K562 (cell line): ENCODE measurements around the gene LGR6. TPM values are rescaled to one million over a fixed set of nuclear protein-coding genes. Genes with fewer than 3 reads are reported as not detected.

Experiments used
- ARNT ChIP-seq, 2 experiments: fragments of 450-650 bp; IDR thresholded peaks; 2 replicates each; pipeline ENCODE4 v1.6.1; 2016; ENCODE audit warnings: mild to moderate bottlenecking in 1 of 2
- BCL6 ChIP-seq: fragments of 250-450 bp; sonication (Bioruptor Pico); IDR thresholded peaks from 2 replicates; pipeline ENCODE4 v1.4.0; 2020
- BCOR ChIP-seq: fragments of 450-650 bp; IDR thresholded peaks from 2 replicates; pipeline ENCODE4 v1.6.1; 2016
- C11orf30 ChIP-seq: fragments of 450-650 bp; IDR thresholded peaks from 2 replicates; pipeline ENCODE4 v1.6.1; 2016; ENCODE audit warnings: low read depth, mild to moderate bottlenecking
- FOXK1 ChIP-seq: sonication (generic); formaldehyde crosslinking; IDR thresholded peaks from 2 replicates; pipeline ENCODE4 v1.8.0; 2022; ENCODE audit warnings: missing genetic modification reagents, mild to moderate bottlenecking, borderline replicate concordance
- HDAC1 ChIP-seq, 2 experiments: fragments of 450-650 bp; IDR thresholded peaks; 2 replicates each; pipeline ENCODE4 v1.6.1; 2016 to 2017; ENCODE audit warnings: inconsistent platforms in 1 of 2, mild to moderate bottlenecking in 1 of 2, moderate library complexity in 1 of 2
- HDAC2 ChIP-seq: fragments of 450-650 bp; IDR thresholded peaks from 2 replicates; pipeline ENCODE4 v1.6.1; 2016; ENCODE audit warnings: mild to moderate bottlenecking
- KLF1 ChIP-seq: fragments of 450-650 bp; IDR thresholded peaks from 2 replicates; pipeline ENCODE4 v1.6.1; 2016; ENCODE audit warnings: missing genetic modification characterization, missing compliant biosample characterization
- LEF1 ChIP-seq: fragments of 450-650 bp; IDR thresholded peaks from 2 replicates; pipeline ENCODE4 v1.6.1; 2016; ENCODE audit warnings: mild to moderate bottlenecking
- MIER1 ChIP-seq: fragments of 450-650 bp; IDR thresholded peaks from 2 replicates; pipeline ENCODE4 v1.6.1; 2016; ENCODE audit warnings: antibody characterized with exemption, mild to moderate bottlenecking, low read depth
- RBM15 ChIP-seq: fragments of 200-400 bp; formaldehyde crosslinking; IDR thresholded peaks from 2 replicates; pipeline ENCODE4 v1.6.1; 2018; ENCODE audit warnings: mild to moderate bottlenecking, low read length, moderate library complexity; ENCODE audit not compliant: insufficient read depth
- RNF2 ChIP-seq: sonication (generic); IDR thresholded peaks from 2 replicates; pipeline ENCODE4 v1.6.1; 2016
- TGIF2 ChIP-seq: sonication (generic); formaldehyde crosslinking; IDR thresholded peaks from 2 replicates; pipeline ENCODE4 v1.8.1; 2022; ENCODE audit warnings: mild to moderate bottlenecking, missing genetic modification reagents, moderate library complexity
- ZNF785 ChIP-seq: fragments of 250-450 bp; sonication (Bioruptor Pico); IDR thresholded peaks from 2 replicates; pipeline ENCODE4 v1.4.0; 2020; ENCODE audit warnings: mild to moderate bottlenecking
- ZSCAN32 ChIP-seq: fragments of 450-650 bp; formaldehyde crosslinking; IDR thresholded peaks from 2 replicates; pipeline ENCODE4 v1.4.0; 2020; ENCODE audit warnings: mild to moderate bottlenecking, moderate library complexity
- polyA plus RNA-seq, 8 experiments: library from polyadenylated mRNA; depleted of rRNA in 4 of 8; stranded (reverse) in 5 of 8; unstranded in 3 of 8; fragments of >200 nt; fragmentation: Nextera tagmentation in 2 of 8; fragmentation: Illumina TruSeq in 1 of 8; extraction: Ambion mirVana in 2 of 8; extraction: Trizol in 1 of 8; gene quantifications; 2 replicates each; pipeline versions ENCODE4 v1.2.1 to v1.2.3, GENCODE V29; 2011 to 2014; ENCODE audit warnings: inconsistent platforms in 1 of 8, missing spikeins in 1 of 8
- total RNA-seq, 7 experiments: library from RNA; depleted of rRNA in 6 of 7; stranded (reverse); fragments of >200 nt in 6 of 7; fragmentation: Illumina TruSeq in 2 of 7; extraction: Trizol in 2 of 7; gene quantifications; 2 replicates each; pipeline versions ENCODE4 v1.2.1 to v1.2.3, GENCODE V29; 2011 to 2021; ENCODE audit warnings: low replicate concordance in 1 of 7
- TF ChIP-seq, protein P1 (sequence below), 2 experiments: fragments of 450-650 bp in 1 of 2; sonication (generic) in 1 of 2; formaldehyde crosslinking in 1 of 2; IDR thresholded peaks; 2 replicates each; pipeline versions ENCODE4 v1.7.1 to v1.9.0; 2016 to 2022; ENCODE audit warnings: inconsistent platforms in 1 of 2, mild to moderate bottlenecking in 1 of 2, missing genetic modification reagents in 1 of 2
- TF ChIP-seq, protein P2 (sequence below), 2 experiments: fragments of 200-800 bp in 1 of 2; sonication (Bioruptor generic) in 1 of 2; sonication (generic) in 1 of 2; formaldehyde crosslinking in 1 of 2; IDR thresholded peaks in 1 of 2; conservative IDR thresholded peaks in 1 of 2; 2 replicates each; pipeline versions ENCODE4 v1.5.0 to v1.6.1; 2016 to 2020; ENCODE audit warnings: missing compliant biosample characterization in 1 of 2, missing genetic modification characterization in 1 of 2, missing genetic modification reagents in 1 of 2

LGR6 gene
- total and polyA plus RNA-seq, 9 of the 15 experiments (the other 6 are each of a cell fraction or from before 2014, with no cell fraction given) = 0.01 to 0.54 (median 0.17) TPM; not detected in 1

DNA sequence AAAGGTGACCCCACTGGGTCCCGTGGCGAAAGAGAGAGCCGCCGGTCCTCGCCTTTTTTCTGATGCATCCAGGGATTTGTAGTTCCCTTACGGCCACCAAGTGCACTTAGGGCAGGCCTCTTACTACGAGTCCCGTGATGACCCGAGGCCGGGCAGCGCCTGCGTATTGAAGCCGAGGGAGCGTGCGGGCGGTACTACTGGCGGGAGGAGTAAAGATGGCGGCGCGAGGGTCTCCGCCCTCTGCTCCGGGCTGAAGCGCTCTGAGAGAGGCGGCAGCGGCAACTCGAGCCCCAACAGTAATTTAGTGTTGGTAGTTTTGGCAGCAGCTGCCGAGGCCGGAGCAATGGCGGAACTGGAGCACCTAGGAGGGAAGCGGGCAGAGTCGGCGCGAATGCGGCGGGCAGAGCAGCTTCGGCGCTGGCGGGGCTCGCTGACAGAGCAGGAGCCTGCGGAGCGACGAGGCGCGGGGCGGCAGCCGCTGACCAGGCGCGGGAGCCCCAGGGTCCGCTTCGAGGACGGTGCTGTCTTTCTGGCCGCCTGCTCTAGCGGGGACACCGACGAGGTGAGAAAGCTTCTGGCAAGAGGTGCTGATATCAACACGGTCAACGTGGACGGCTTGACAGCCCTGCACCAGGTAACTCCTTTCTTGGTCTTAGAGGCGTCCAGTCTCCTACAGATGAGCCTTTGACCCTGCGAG, 155.1 kb downstream of the LGR6 start, which contains the start of gene PPP1R12B (continued):
- TF ChIP-seq, protein P1, sequence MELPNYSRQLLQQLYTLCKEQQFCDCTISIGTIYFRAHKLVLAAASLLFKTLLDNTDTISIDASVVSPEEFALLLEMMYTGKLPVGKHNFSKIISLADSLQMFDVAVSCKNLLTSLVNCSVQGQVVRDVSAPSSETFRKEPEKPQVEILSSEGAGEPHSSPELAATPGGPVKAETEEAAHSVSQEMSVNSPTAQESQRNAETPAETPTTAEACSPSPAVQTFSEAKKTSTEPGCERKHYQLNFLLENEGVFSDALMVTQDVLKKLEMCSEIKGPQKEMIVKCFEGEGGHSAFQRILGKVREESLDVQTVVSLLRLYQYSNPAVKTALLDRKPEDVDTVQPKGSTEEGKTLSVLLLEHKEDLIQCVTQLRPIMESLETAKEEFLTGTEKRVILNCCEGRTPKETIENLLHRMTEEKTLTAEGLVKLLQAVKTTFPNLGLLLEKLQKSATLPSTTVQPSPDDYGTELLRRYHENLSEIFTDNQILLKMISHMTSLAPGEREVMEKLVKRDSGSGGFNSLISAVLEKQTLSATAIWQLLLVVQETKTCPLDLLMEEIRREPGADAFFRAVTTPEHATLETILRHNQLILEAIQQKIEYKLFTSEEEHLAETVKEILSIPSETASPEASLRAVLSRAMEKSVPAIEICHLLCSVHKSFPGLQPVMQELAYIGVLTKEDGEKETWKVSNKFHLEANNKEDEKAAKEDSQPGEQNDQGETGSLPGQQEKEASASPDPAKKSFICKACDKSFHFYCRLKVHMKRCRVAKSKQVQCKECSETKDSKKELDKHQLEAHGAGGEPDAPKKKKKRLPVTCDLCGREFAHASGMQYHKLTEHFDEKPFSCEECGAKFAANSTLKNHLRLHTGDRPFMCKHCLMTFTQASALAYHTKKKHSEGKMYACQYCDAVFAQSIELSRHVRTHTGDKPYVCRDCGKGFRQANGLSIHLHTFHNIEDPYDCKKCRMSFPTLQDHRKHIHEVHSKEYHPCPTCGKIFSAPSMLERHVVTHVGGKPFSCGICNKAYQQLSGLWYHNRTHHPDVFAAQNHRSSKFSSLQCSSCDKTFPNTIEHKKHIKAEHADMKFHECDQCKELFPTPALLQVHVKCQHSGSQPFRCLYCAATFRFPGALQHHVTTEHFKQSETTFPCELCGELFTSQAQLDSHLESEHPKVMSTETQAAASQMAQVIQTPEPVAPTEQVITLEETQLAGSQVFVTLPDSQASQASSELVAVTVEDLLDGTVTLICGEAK (IDR thresholded peaks at IDR 0.05) = no peak
- TF ChIP-seq, protein P1 (CRISPR knock-in tag; IDR thresholded peaks at IDR 0.05) = no peak
- TF ChIP-seq RBM15 (no peak), FOXK1 (peak; percentile 66; the same call in 1 of the 2 replicates), BCL6 (CRISPR knock-in tag) (no peak), TGIF2 (CRISPR knock-in tag) (no peak; the same call in 1 of the 2 replicates), ARNT (IDR thresholded peaks at IDR 0.05) (peak in 1 of 2 experiments; percentile 89; a peak in 1 of 4 replicates), LEF1 (no peak; the same call in 1 of the 2 replicates), C11orf30 (peak; percentile 72), RNF2 (peak; percentile 34; the same call in 1 of the 2 replicates), BCOR (peak; percentile 57), MIER1 (no peak), ZSCAN32 (CRISPR knock-in tag) (no peak), HDAC2 (0 out of 2 replicates have a peak, but pooled peaks have one; percentile 63), HDAC1 (IDR thresholded peaks at IDR 0.05) (peak in 1 of 2 experiments; percentile 86; a peak in 2 of 4 replicates), KLF1 (tag) (no peak), ZNF785 (no peak)
- TF ChIP-seq, protein P2, sequence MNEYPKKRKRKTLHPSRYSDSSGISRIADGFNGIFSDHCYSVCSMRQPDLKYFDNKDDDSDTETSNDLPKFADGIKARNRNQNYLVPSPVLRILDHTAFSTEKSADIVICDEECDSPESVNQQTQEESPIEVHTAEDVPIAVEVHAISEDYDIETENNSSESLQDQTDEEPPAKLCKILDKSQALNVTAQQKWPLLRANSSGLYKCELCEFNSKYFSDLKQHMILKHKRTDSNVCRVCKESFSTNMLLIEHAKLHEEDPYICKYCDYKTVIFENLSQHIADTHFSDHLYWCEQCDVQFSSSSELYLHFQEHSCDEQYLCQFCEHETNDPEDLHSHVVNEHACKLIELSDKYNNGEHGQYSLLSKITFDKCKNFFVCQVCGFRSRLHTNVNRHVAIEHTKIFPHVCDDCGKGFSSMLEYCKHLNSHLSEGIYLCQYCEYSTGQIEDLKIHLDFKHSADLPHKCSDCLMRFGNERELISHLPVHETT (CRISPR knock-in tag; conservative IDR thresholded peaks at IDR 0.05 in 1 of 2, IDR thresholded peaks at IDR 0.05 in 1 of 2) = 0 out of 4 replicates have a peak, but pooled peaks of 1 of the 2 experiments have one; percentile 53
